Measurements from ENCODE around the gene CHRDL2.

The CHRDL2 gene

GRCh38 chr11:74777038-74777437 lies 45.8 kb upstream of the CHRDL2 start:
- Histone ChIP-seq H3K9ac (ENCODE audit: low read length) (no peak overlapping the region), H3K23ac (ENCODE audit: low read length) (no peak overlapping the region)

GRCh38 chr11:74776546-74776945 lies 45.3 kb upstream of the CHRDL2 start:
- Histone ChIP-seq H2BK120ac (ENCODE audit: insufficient read depth, low read length, poor library complexity) (no peak overlapping the region), H4K91ac (ENCODE audit: low read depth, low read length) (no peak overlapping the region), H3K27ac (ENCODE audit: low read depth, low read length) (no peak overlapping the region), H3K79me1 (ENCODE audit: low read length) (no peaks in the 10 kb centered on the region), H3K23ac (ENCODE audit: low read length) (no peak overlapping the region), H3K36me3 (ENCODE audit: control insufficient read depth in 1 of 2, insufficient read depth in 2 of 2, low read length in 2 of 2) (no peaks in the 10 kb centered on the region), H4K8ac (ENCODE audit: low read depth, low read length) (no peak overlapping the region), H3K79me2 (ENCODE audit: control insufficient read depth, insufficient read depth, low read length, poor library complexity) (no peaks in the 10 kb centered on the region), H2BK5ac (ENCODE audit: low read depth, low read length, poor library complexity) (no peak overlapping the region), H3K4me1 (ENCODE audit: control insufficient read depth in 1 of 2, insufficient read depth in 2 of 2, low read length in 2 of 2) (no peaks in the 10 kb centered on the region), H3K4ac (ENCODE audit: low read depth, low read length) (no peak overlapping the region), H2BK12ac (ENCODE audit: low read length) (no peak overlapping the region), H3K14ac (ENCODE audit: low read length) (no peak overlapping the region), H3K9me3 (ENCODE audit: insufficient read depth, low read depth, low read length) (no peaks in the 10 kb centered on the region), H3K27me3 (ENCODE audit: insufficient read depth, low read length) (no peaks in the 10 kb centered on the region), H3K9ac (ENCODE audit: low read length) (no peak overlapping the region), H3K4me2 (ENCODE audit: low read length) (no peak overlapping the region), H2AK5ac (ENCODE audit: low read length) (no peak overlapping the region), H3K18ac (ENCODE audit: low read length) (no peak overlapping the region), H2AFZ (ENCODE audit: insufficient read depth, low read length, poor library complexity) (no peak overlapping the region), H4K12ac (ENCODE audit: low read depth, low read length) (no peak overlapping the region), H3K4me3 (ENCODE audit: low read depth, low read length) (no peak overlapping the region)
- DNase-seq, result no peak

More at GRCh38 chr11:74777038-74777437, 45.8 kb upstream of the CHRDL2 start:
- no peak overlapping the region for H3K4me2 ChIP-seq (ENCODE audit: low read length)
- no peak overlapping the region for H3K4ac ChIP-seq (ENCODE audit: low read depth, low read length)
- H2AK5ac ChIP-seq (ENCODE audit: low read length), result no peak overlapping the region
- no peak overlapping the region for H3K4me3 ChIP-seq (ENCODE audit: low read depth, low read length)
- no peak overlapping the region for H4K91ac ChIP-seq (ENCODE audit: low read depth, low read length)
- peak; percentile 47 to 87 for DNase-seq
- H3K18ac ChIP-seq (ENCODE audit: low read length), result no peak overlapping the region
- H3K14ac ChIP-seq (ENCODE audit: low read length), result no peak overlapping the region
- no peak overlapping the region for H3K27ac ChIP-seq (ENCODE audit: low read depth, low read length)
- H2BK120ac ChIP-seq (ENCODE audit: insufficient read depth, low read length, poor library complexity), result no peak overlapping the region
- H4K8ac ChIP-seq (ENCODE audit: low read depth, low read length), result no peak overlapping the region
- H2BK12ac ChIP-seq (ENCODE audit: low read length), result no peak overlapping the region
- H3K79me2 ChIP-seq (ENCODE audit: control insufficient read depth, insufficient read depth, low read length, poor library complexity), result no peaks in the 10 kb centered on the region
- H3K9me3 ChIP-seq (ENCODE audit: insufficient read depth, low read depth, low read length), result no peaks in the 10 kb centered on the region
- no peaks in the 10 kb centered on the region for H3K27me3 ChIP-seq (ENCODE audit: insufficient read depth, low read length)
- H4K12ac ChIP-seq (ENCODE audit: low read depth, low read length), result no peak overlapping the region
- no peaks in the 10 kb centered on the region for H3K36me3 ChIP-seq (ENCODE audit: control insufficient read depth in 1 of 2, insufficient read depth in 2 of 2, low read length in 2 of 2)
- no peak overlapping the region for H2BK5ac ChIP-seq (ENCODE audit: low read depth, low read length, poor library complexity)
- H3K4me1 ChIP-seq (ENCODE audit: control insufficient read depth in 1 of 2, insufficient read depth in 2 of 2, low read length in 2 of 2), result no peaks in the 10 kb centered on the region
- H3K79me1 ChIP-seq (ENCODE audit: low read length), result no peaks in the 10 kb centered on the region
- no peak overlapping the region for H2AFZ ChIP-seq (ENCODE audit: insufficient read depth, low read length, poor library complexity)

GRCh38 chr11:74775762-74776161 lies 44.5 kb upstream of the CHRDL2 start:
- H3K4ac ChIP-seq (ENCODE audit: low read depth, low read length), result no peak overlapping the region
- H4K91ac ChIP-seq (ENCODE audit: low read depth, low read length), result no peak overlapping the region
- H3K4me2 ChIP-seq (ENCODE audit: low read length), result no peak overlapping the region
- no peak overlapping the region for H2AFZ ChIP-seq (ENCODE audit: insufficient read depth, low read length, poor library complexity)
- no peak overlapping the region for H2AK5ac ChIP-seq (ENCODE audit: low read length)
- H3K18ac ChIP-seq (ENCODE audit: low read length), result no peak overlapping the region
- no peaks in the 10 kb centered on the region for H3K79me2 ChIP-seq (ENCODE audit: control insufficient read depth, insufficient read depth, low read length, poor library complexity)
- H3K27me3 ChIP-seq (ENCODE audit: insufficient read depth, low read length), result no peaks in the 10 kb centered on the region
- DNase-seq, result no peak
- no peaks in the 10 kb centered on the region for H3K9me3 ChIP-seq (ENCODE audit: insufficient read depth, low read depth, low read length)
- H3K4me1 ChIP-seq (ENCODE audit: control insufficient read depth in 1 of 2, insufficient read depth in 2 of 2, low read length in 2 of 2), result no peaks in the 10 kb centered on the region
- no peaks in the 10 kb centered on the region for H3K36me3 ChIP-seq (ENCODE audit: control insufficient read depth in 1 of 2, insufficient read depth in 2 of 2, low read length in 2 of 2)
- H4K12ac ChIP-seq (ENCODE audit: low read depth, low read length), result no peak overlapping the region
- H3K14ac ChIP-seq (ENCODE audit: low read length), result no peak overlapping the region
- no peak overlapping the region for H2BK5ac ChIP-seq (ENCODE audit: low read depth, low read length, poor library complexity)
- H2BK120ac ChIP-seq (ENCODE audit: insufficient read depth, low read length, poor library complexity), result no peak overlapping the region
- no peak overlapping the region for H4K8ac ChIP-seq (ENCODE audit: low read depth, low read length)
- H3K23ac ChIP-seq (ENCODE audit: low read length), result no peak overlapping the region
- no peak overlapping the region for H3K4me3 ChIP-seq (ENCODE audit: low read depth, low read length)
- no peaks in the 10 kb centered on the region for H3K79me1 ChIP-seq (ENCODE audit: low read length)
- no peak overlapping the region for H3K27ac ChIP-seq (ENCODE audit: low read depth, low read length)
- H3K9ac ChIP-seq (ENCODE audit: low read length), result no peak overlapping the region
- no peak overlapping the region for H2BK12ac ChIP-seq (ENCODE audit: low read length)
- no CpG with 5 or more reads among the region's 1 CpG for WGBS (ENCODE audit: extremely low coverage, insufficient coverage, insufficient read length)

GRCh38 chr11:74773476-74773875 lies 42.2 kb upstream of the CHRDL2 start:
- no peak overlapping the region for H3K4me3 ChIP-seq (ENCODE audit: low read depth, low read length)
- H3K79me2 ChIP-seq (ENCODE audit: control insufficient read depth, insufficient read depth, low read length, poor library complexity), result no peaks in the 10 kb centered on the region
- H2AK5ac ChIP-seq (ENCODE audit: low read length), result no peak overlapping the region
- no peak overlapping the region for H3K4me2 ChIP-seq (ENCODE audit: low read length)
- no peak overlapping the region for H3K23ac ChIP-seq (ENCODE audit: low read length)
- no peak overlapping the region for H4K8ac ChIP-seq (ENCODE audit: low read depth, low read length)
- no peaks in the 10 kb centered on the region for H3K4me1 ChIP-seq (ENCODE audit: control insufficient read depth in 1 of 2, insufficient read depth in 2 of 2, low read length in 2 of 2)
- H2BK120ac ChIP-seq (ENCODE audit: insufficient read depth, low read length, poor library complexity), result no peak overlapping the region
- H3K27ac ChIP-seq (ENCODE audit: low read depth, low read length), result no peak overlapping the region
- no peak overlapping the region for H2BK12ac ChIP-seq (ENCODE audit: low read length)
- no peak overlapping the region for H3K9ac ChIP-seq (ENCODE audit: low read length)
- H3K79me1 ChIP-seq (ENCODE audit: low read length), result no peaks in the 10 kb centered on the region
- no peak overlapping the region for H2BK5ac ChIP-seq (ENCODE audit: low read depth, low read length, poor library complexity)
- H3K4ac ChIP-seq (ENCODE audit: low read depth, low read length), result no peak overlapping the region
- H3K14ac ChIP-seq (ENCODE audit: low read length), result no peak overlapping the region
- H3K36me3 ChIP-seq (ENCODE audit: control insufficient read depth in 1 of 2, insufficient read depth in 2 of 2, low read length in 2 of 2), result no peaks in the 10 kb centered on the region
- H4K12ac ChIP-seq (ENCODE audit: low read depth, low read length), result no peak overlapping the region
- H3K9me3 ChIP-seq (ENCODE audit: insufficient read depth, low read depth, low read length), result no peaks in the 10 kb centered on the region
- no peak overlapping the region for H4K91ac ChIP-seq (ENCODE audit: low read depth, low read length)
- H2AFZ ChIP-seq (ENCODE audit: insufficient read depth, low read length, poor library complexity), result no peak overlapping the region
- no peak overlapping the region for H3K18ac ChIP-seq (ENCODE audit: low read length)
- DNase-seq, result peak in 1 of 2 donors; percentile 86
- H3K27me3 ChIP-seq (ENCODE audit: insufficient read depth, low read length), result no peaks in the 10 kb centered on the region

DNA sequence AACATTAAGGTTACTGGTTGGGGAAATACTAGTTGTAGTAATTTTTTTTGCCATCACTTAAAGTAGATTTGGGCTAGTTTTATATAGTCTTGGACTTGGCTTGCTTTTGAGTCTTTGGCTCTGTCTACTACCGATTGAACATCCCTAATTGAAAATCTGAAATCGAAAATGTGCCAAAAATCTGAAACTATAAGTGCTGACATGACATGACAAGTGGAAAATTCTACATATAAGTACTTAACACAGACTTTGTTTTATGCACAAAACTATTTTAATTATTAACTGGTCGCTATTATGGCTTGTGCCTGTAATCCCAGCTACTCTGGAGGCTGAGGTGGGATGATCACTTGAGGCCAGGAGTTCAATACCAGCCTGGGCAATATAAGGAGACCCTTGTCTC lies 39.9 kb upstream of the CHRDL2 start:
- H4K91ac ChIP-seq (ENCODE audit: low read depth, low read length), result no peak overlapping the region

More for the DNA sequence above, 39.9 kb upstream of the CHRDL2 start:
- Histone ChIP-seq H3K9ac (ENCODE audit: low read length) (no peak overlapping the region), H3K36me3 (ENCODE audit: control insufficient read depth in 1 of 2, insufficient read depth in 2 of 2, low read length in 2 of 2) (no peaks in the 10 kb centered on the region), H3K27me3 (ENCODE audit: insufficient read depth, low read length) (no peaks in the 10 kb centered on the region), H3K79me2 (ENCODE audit: control insufficient read depth, insufficient read depth, low read length, poor library complexity) (no peaks in the 10 kb centered on the region), H3K4ac (ENCODE audit: low read depth, low read length) (no peak overlapping the region), H3K4me3 (ENCODE audit: low read depth, low read length) (no peak overlapping the region), H3K4me2 (ENCODE audit: low read length) (no peak overlapping the region), H2AK5ac (ENCODE audit: low read length) (no peak overlapping the region), H4K8ac (ENCODE audit: low read depth, low read length) (no peak overlapping the region), H3K14ac (ENCODE audit: low read length) (no peak overlapping the region), H2AFZ (ENCODE audit: insufficient read depth, low read length, poor library complexity) (no peak overlapping the region), H3K4me1 (ENCODE audit: control insufficient read depth in 1 of 2, insufficient read depth in 2 of 2, low read length in 2 of 2) (no peaks in the 10 kb centered on the region), H3K18ac (ENCODE audit: low read length) (no peak overlapping the region), H3K9me3 (ENCODE audit: insufficient read depth, low read depth, low read length) (no peaks in the 10 kb centered on the region), H4K12ac (ENCODE audit: low read depth, low read length) (no peak overlapping the region), H3K79me1 (ENCODE audit: low read length) (no peaks in the 10 kb centered on the region), H2BK5ac (ENCODE audit: low read depth, low read length, poor library complexity) (no peak overlapping the region), H2BK12ac (ENCODE audit: low read length) (no peak overlapping the region), H3K27ac (ENCODE audit: low read depth, low read length) (no peak overlapping the region), H2BK120ac (ENCODE audit: insufficient read depth, low read length, poor library complexity) (no peak overlapping the region), H3K23ac (ENCODE audit: low read length) (no peak overlapping the region)
- no peak for DNase-seq
- no CpG with 5 or more reads among the region's 3 CpGs for WGBS (ENCODE audit: extremely low coverage, insufficient coverage, insufficient read length)
